ENCODE data around the gene NKD2.

The NKD2 gene

GRCh38 chr5:1032011-1032410 lies 23.4 kb downstream of the NKD2 start:
- DNase-seq = no peak

GRCh38 chr5:1032551-1033027 lies 24.0 kb downstream of the NKD2 start:
- DNase-seq = no peak

- no peak for DNase-seq
These were observed 24.6 kb downstream of the NKD2 start for GRCh38 chr5:1033178-1033577.

GRCh38 chr5:1033606-1034420 lies 25.2 kb downstream of the NKD2 start:
- no peak for DNase-seq

GRCh38 chr5:1034421-1034905 lies 25.9 kb downstream of the NKD2 start:
- DNase-seq = no peak

- no peak for DNase-seq
These were observed 26.4 kb downstream of the NKD2 start for GRCh38 chr5:1034986-1035385.

GRCh38 chr5:1035421-1036405 lies 27.1 kb downstream of the NKD2 start:
- DNase-seq = no peak

- DNase-seq = no peak
These were observed 28.0 kb downstream of the NKD2 start for GRCh38 chr5:1036504-1037122.

- DNase-seq = no peak
These were observed 28.6 kb downstream of the NKD2 start for GRCh38 chr5:1037123-1037670.

- DNase-seq = no peak
These were observed 29.2 kb downstream of the NKD2 start for GRCh38 chr5:1037671-1038416.

GRCh38 chr5:1038417-1039209 lies 30.0 kb downstream of the NKD2 start:
- DNase-seq = no peak

GRCh38 chr5:1039210-1039548 lies 30.6 kb downstream of the NKD2 start:
- DNase-seq = no peak

GRCh38 chr5:1039706-1040260 lies 31.2 kb downstream of the NKD2 start:
- no peak for DNase-seq

GRCh38 chr5:1040571-1040970 lies 32.0 kb downstream of the NKD2 start:
- no peak for DNase-seq

- DNase-seq = no peak
These were observed 32.9 kb downstream of the NKD2 start for GRCh38 chr5:1041225-1042143.

GRCh38 chr5:1042626-1043025 lies 34.0 kb downstream of the NKD2 start:
- DNase-seq = no peak

- DNase-seq = no peak
These were observed 34.7 kb downstream of the NKD2 start for GRCh38 chr5:1043327-1043726.

GRCh38 chr5:1044117-1044516 lies 35.5 kb downstream of the NKD2 start:
- no peak for DNase-seq

- DNase-seq = no peak
These were observed 37.5 kb downstream of the NKD2 start for GRCh38 chr5:1045960-1046560.
